ACHN (cell line): ENCODE data around the gene TMEM62.
"Not testable (repeated sequence)": the region's sequence is repeated elsewhere in the genome, so short reads cannot be mapped to it uniquely, and the experiment has no call there.

Source experiments
- DNase-seq: peaks from one replicate; pipeline ENCODE4 v3.0.0-alpha.2; 2015
- in situ Hi-C: cut with HindIII; loops from 2 replicates; pipeline ENCODE4 v1.10.0; 2017; ENCODE audit warnings: low sequenced_read_pairs, low pct_ligation_motif_present, low pct_unique_long_range_greater_than_20kb

Gene TMEM62

GRCh38 chr15:43111354-43111753 lies 22.0 kb upstream of the TMEM62 start:
- DNase-seq, result no peak
- in situ Hi-C loops, result no loop called here

GRCh38 chr15:43118286-43118685 lies 15.1 kb upstream of the TMEM62 start:
- in situ Hi-C loops, result no loop called here
- no peak for DNase-seq

- DNase-seq, result peak; percentile 33
- in situ Hi-C loops, result no loop called here
Observed at GRCh38 chr15:43118829-43119228, 14.6 kb upstream of the TMEM62 start.

GRCh38 chr15:43121863-43122262 lies 11.5 kb upstream of the TMEM62 start:
- in situ Hi-C loops, result no loop called here

GRCh38 chr15:43125100-43125661 lies 8.2 kb upstream of the TMEM62 start:
- DNase-seq, result peak; percentile 42

More at GRCh38 chr15:43121863-43122262, 11.5 kb upstream of the TMEM62 start:
- no peak for DNase-seq

GRCh38 chr15:43126356-43126755 lies 7.0 kb upstream of the TMEM62 start:
- in situ Hi-C loops, result no loop called here
- DNase-seq, result no peak

More at GRCh38 chr15:43125100-43125661, 8.2 kb upstream of the TMEM62 start:
- in situ Hi-C loops, result no loop called here

- DNase-seq, result no peak
- in situ Hi-C loops, result no loop called here
Observed at GRCh38 chr15:43127752-43128151, 5.6 kb upstream of the TMEM62 start.

GRCh38 chr15:43128174-43128979 lies 5.0 kb upstream of the TMEM62 start:
- DNase-seq, in situ Hi-C loops: not testable (repeated sequence)

GRCh38 chr15:43128980-43129335 lies 4.4 kb upstream of the TMEM62 start:
- no peak for DNase-seq
- in situ Hi-C loops, result no loop called here

- no peak for DNase-seq
- in situ Hi-C loops, result no loop called here
Observed at GRCh38 chr15:43132830-43133429, 456 bp upstream of the TMEM62 start.

- in situ Hi-C loops, result no loop called here
- DNase-seq, result no peak
Observed at GRCh38 chr15:43134157-43134635, 810 bp downstream of the TMEM62 start.

- DNase-seq, result no peak
- in situ Hi-C loops, result no loop called here
Observed at GRCh38 chr15:43135351-43135750, 2.0 kb downstream of the TMEM62 start.

GRCh38 chr15:43143203-43143941 lies 10.0 kb downstream of the TMEM62 start:
- in situ Hi-C loops, result no loop called here
- no peak for DNase-seq

- DNase-seq, result no peak
- in situ Hi-C loops, result no loop called here
Observed at GRCh38 chr15:43144512-43144911, 11.1 kb downstream of the TMEM62 start.

GRCh38 chr15:43146184-43146583 lies 12.8 kb downstream of the TMEM62 start:
- DNase-seq, result no peak
- in situ Hi-C loops, result no loop called here

GRCh38 chr15:43150191-43150929 lies 17.0 kb downstream of the TMEM62 start:
- in situ Hi-C loops, result no loop called here

GRCh38 chr15:43151688-43152087 lies 18.3 kb downstream of the TMEM62 start:
- DNase-seq, result no peak
- in situ Hi-C loops, result no loop called here

More at GRCh38 chr15:43150191-43150929, 17.0 kb downstream of the TMEM62 start:
- peak; percentile 13 for DNase-seq

- no peak for DNase-seq
- in situ Hi-C loops, result no loop called here
Observed at GRCh38 chr15:43153269-43153668, 19.9 kb downstream of the TMEM62 start.
